ENCODE measurements around the gene LRRC15.
A peak's percentile ranks its signal among the peaks of the same experiment; 100 is the strongest.

The LRRC15 gene

GRCh38 chr3:194342861-194343560 is 26.5 kb downstream of the LRRC15 start:
- no peaks in the 10 kb centered on the region for H3K9me3 ChIP-seq (ENCODE audit: control insufficient read depth, low read length)
- H2BK5ac ChIP-seq (ENCODE audit: low read depth, low read length, poor library complexity, severe bottlenecking) = no peak overlapping the region
- peaks cover 6% of the 10 kb centered on the region for H3K4me1 ChIP-seq (ENCODE audit: control insufficient read depth, insufficient read depth, low read depth, low read length)
- no peak overlapping the region for H4K8ac ChIP-seq (ENCODE audit: low read length)
- no peak overlapping the region for H2BK12ac ChIP-seq (ENCODE audit: low read length in 2 of 2)
- peaks cover 38 to 53% of the 10 kb centered on the region in 2 experiments for H3K27me3 ChIP-seq (ENCODE audit: control insufficient read depth in 1 of 2, insufficient read depth in 1 of 2, low read length in 2 of 2)
- H3K79me1 ChIP-seq (replicated peaks; ENCODE audit: low read length, poor library complexity, severe bottlenecking) = no peaks in the 10 kb centered on the region
- H3K9ac ChIP-seq (ENCODE audit: low read length) = no peak overlapping the region
- no peak for DNase-seq
- no peak overlapping the region for H2AFZ ChIP-seq (ENCODE audit: low read depth, low read length)
- H3K14ac ChIP-seq (ENCODE audit: low read length in 2 of 2) = no peak overlapping the region
- no peak overlapping the region for H2AK5ac ChIP-seq (ENCODE audit: low read length, severe bottlenecking)
- no peak overlapping the region for H3K18ac ChIP-seq (ENCODE audit: low read depth in 1 of 2, low read length in 2 of 2)
- no peak overlapping the region for H4K91ac ChIP-seq (ENCODE audit: low read length)
- H2BK120ac ChIP-seq (ENCODE audit: low read depth, low read length) = no peak overlapping the region
- H3K23ac ChIP-seq (ENCODE audit: low read length in 2 of 2) = no peak overlapping the region
- H3K36me3 ChIP-seq (ENCODE audit: control insufficient read depth in 1 of 2, insufficient read depth in 2 of 2, low read depth in 1 of 2, low read length in 2 of 2) = no peaks in the 10 kb centered on the region
- no peak overlapping the region for H3K4ac ChIP-seq (ENCODE audit: low read depth in 1 of 2, low read length in 2 of 2)
- H2BK15ac ChIP-seq (ENCODE audit: low read depth, poor library complexity, severe bottlenecking) = no peak overlapping the region
- H3K4me2 ChIP-seq (ENCODE audit: low read length, poor library complexity, severe bottlenecking) = no peak overlapping the region
- H3K27ac ChIP-seq (ENCODE audit: low read length, poor library complexity, severe bottlenecking) = no peak overlapping the region
- H3K4me3 ChIP-seq (ENCODE audit: insufficient read depth in 1 of 2, low read depth in 1 of 2, low read length in 2 of 2) = no peak overlapping the region
- WGBS = 92% methylated on average over 5 of the region's 9 CpGs

GRCh38 chr3:194340757-194341400 is 28.7 kb downstream of the LRRC15 start:
- Histone ChIP-seq H3K14ac (ENCODE audit: low read length in 2 of 2) (peak overlapping the region in 1 of 2 experiments; percentile 2), H3K27me3 (ENCODE audit: control insufficient read depth in 1 of 2, insufficient read depth in 1 of 2, low read length in 2 of 2) (peaks cover 44 to 49% of the 10 kb centered on the region in 2 experiments), H4K91ac (ENCODE audit: low read length) (no peak overlapping the region), H3K9ac (ENCODE audit: low read length) (no peak overlapping the region), H3K36me3 (ENCODE audit: control insufficient read depth in 1 of 2, insufficient read depth in 2 of 2, low read depth in 1 of 2, low read length in 2 of 2) (no peaks in the 10 kb centered on the region), H2AK5ac (ENCODE audit: low read length, severe bottlenecking) (no peak overlapping the region), H3K23ac (ENCODE audit: low read length in 2 of 2) (no peak overlapping the region), H3K4me2 (ENCODE audit: low read length, poor library complexity, severe bottlenecking) (no peak overlapping the region), H3K9me3 (ENCODE audit: control insufficient read depth, low read length) (no peaks in the 10 kb centered on the region), H2AFZ (ENCODE audit: low read depth, low read length) (no peak overlapping the region), H2BK15ac (ENCODE audit: low read depth, poor library complexity, severe bottlenecking) (no peak overlapping the region), H2BK5ac (ENCODE audit: low read depth, low read length, poor library complexity, severe bottlenecking) (no peak overlapping the region), H3K18ac (ENCODE audit: low read depth in 1 of 2, low read length in 2 of 2) (no peak overlapping the region), H2BK12ac (ENCODE audit: low read length in 2 of 2) (no peak overlapping the region), H4K8ac (ENCODE audit: low read length) (no peak overlapping the region), H3K79me1 (replicated peaks; ENCODE audit: low read length, poor library complexity, severe bottlenecking) (no peaks in the 10 kb centered on the region), H2BK120ac (ENCODE audit: low read depth, low read length) (no peak overlapping the region), H3K4me1 (ENCODE audit: control insufficient read depth, insufficient read depth, low read depth, low read length) (peaks cover 2% of the 10 kb centered on the region), H3K27ac (ENCODE audit: low read length, poor library complexity, severe bottlenecking) (no peak overlapping the region), H3K4ac (ENCODE audit: low read depth in 1 of 2, low read length in 2 of 2) (no peak overlapping the region), H3K4me3 (ENCODE audit: insufficient read depth in 1 of 2, low read depth in 1 of 2, low read length in 2 of 2) (no peak overlapping the region)
- DNase-seq = no peak
- 82% methylated on average over 24 of the region's 24 CpGs for WGBS

DNA sequence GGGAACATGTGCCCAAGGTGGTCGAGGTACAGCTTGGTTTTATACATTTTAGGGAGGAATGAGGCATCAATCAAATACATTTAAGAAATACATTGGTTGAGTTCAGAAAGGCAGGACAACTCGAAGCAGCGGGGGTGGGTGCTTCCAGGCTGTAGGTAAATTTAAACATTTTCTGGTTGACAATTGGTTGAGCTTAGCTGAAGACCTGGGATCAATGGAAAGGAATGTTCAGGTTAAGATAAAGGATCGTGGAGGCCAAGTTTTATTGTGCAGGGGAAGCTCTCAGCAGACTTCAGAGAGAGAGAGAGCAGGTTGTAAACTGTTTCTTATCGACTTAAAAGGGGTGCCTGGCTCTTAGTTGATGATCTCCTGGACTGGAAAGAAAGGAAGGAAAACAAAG is 29.7 kb downstream of the LRRC15 start:
- H2AK5ac ChIP-seq (ENCODE audit: low read length, severe bottlenecking) = no peak overlapping the region
- H3K23ac ChIP-seq (ENCODE audit: low read length in 2 of 2) = no peak overlapping the region

GRCh38 chr3:194339356-194339755 is 30.2 kb downstream of the LRRC15 start:
- H3K79me1 ChIP-seq (replicated peaks; ENCODE audit: low read length, poor library complexity, severe bottlenecking) = no peaks in the 10 kb centered on the region
- no peak overlapping the region for H3K9ac ChIP-seq (ENCODE audit: low read length)
- DNase-seq = no peak
- peaks cover 36 to 38% of the 10 kb centered on the region in 2 experiments for H3K27me3 ChIP-seq (ENCODE audit: control insufficient read depth in 1 of 2, insufficient read depth in 1 of 2, low read length in 2 of 2)
- H3K36me3 ChIP-seq (ENCODE audit: control insufficient read depth in 1 of 2, insufficient read depth in 2 of 2, low read depth in 1 of 2, low read length in 2 of 2) = no peaks in the 10 kb centered on the region
- 62% methylated on average over 9 of the region's 9 CpGs for WGBS
- no peak overlapping the region for H2BK15ac ChIP-seq (ENCODE audit: low read depth, poor library complexity, severe bottlenecking)
- no peak overlapping the region for H3K18ac ChIP-seq (ENCODE audit: low read depth in 1 of 2, low read length in 2 of 2)
- H4K91ac ChIP-seq (ENCODE audit: low read length) = no peak overlapping the region
- H3K27ac ChIP-seq (ENCODE audit: low read length, poor library complexity, severe bottlenecking) = no peak overlapping the region
- no peak overlapping the region for H2BK12ac ChIP-seq (ENCODE audit: low read length in 2 of 2)
- H4K8ac ChIP-seq (ENCODE audit: low read length) = no peak overlapping the region
- no peak overlapping the region for H3K4ac ChIP-seq (ENCODE audit: low read depth in 1 of 2, low read length in 2 of 2)
- H3K4me2 ChIP-seq (ENCODE audit: low read length, poor library complexity, severe bottlenecking) = no peak overlapping the region
- no peak overlapping the region for H3K23ac ChIP-seq (ENCODE audit: low read length in 2 of 2)
- no peak overlapping the region for H3K4me3 ChIP-seq (ENCODE audit: insufficient read depth in 1 of 2, low read depth in 1 of 2, low read length in 2 of 2)
- H3K9me3 ChIP-seq (ENCODE audit: control insufficient read depth, low read length) = no peaks in the 10 kb centered on the region
- no peak overlapping the region for H2AK5ac ChIP-seq (ENCODE audit: low read length, severe bottlenecking)
- H2BK5ac ChIP-seq (ENCODE audit: low read depth, low read length, poor library complexity, severe bottlenecking) = no peak overlapping the region
- H3K14ac ChIP-seq (ENCODE audit: low read length in 2 of 2) = no peak overlapping the region
- no peak overlapping the region for H2AFZ ChIP-seq (ENCODE audit: low read depth, low read length)
- no peak overlapping the region for H2BK120ac ChIP-seq (ENCODE audit: low read depth, low read length)
- H3K4me1 ChIP-seq (ENCODE audit: control insufficient read depth, insufficient read depth, low read depth, low read length) = peaks cover 2% of the 10 kb centered on the region

More for the DNA sequence above, 29.7 kb downstream of the LRRC15 start:
- Histone ChIP-seq H3K14ac (ENCODE audit: low read length in 2 of 2) (no peak overlapping the region), H3K4me3 (ENCODE audit: insufficient read depth in 1 of 2, low read depth in 1 of 2, low read length in 2 of 2) (no peak overlapping the region), H2BK5ac (ENCODE audit: low read depth, low read length, poor library complexity, severe bottlenecking) (no peak overlapping the region), H3K27ac (ENCODE audit: low read length, poor library complexity, severe bottlenecking) (no peak overlapping the region), H2BK15ac (ENCODE audit: low read depth, poor library complexity, severe bottlenecking) (no peak overlapping the region), H2BK12ac (ENCODE audit: low read length in 2 of 2) (no peak overlapping the region), H3K36me3 (ENCODE audit: control insufficient read depth in 1 of 2, insufficient read depth in 2 of 2, low read depth in 1 of 2, low read length in 2 of 2) (no peaks in the 10 kb centered on the region), H3K4me2 (ENCODE audit: low read length, poor library complexity, severe bottlenecking) (no peak overlapping the region), H3K79me1 (replicated peaks; ENCODE audit: low read length, poor library complexity, severe bottlenecking) (no peaks in the 10 kb centered on the region), H3K9ac (ENCODE audit: low read length) (no peak overlapping the region), H4K91ac (ENCODE audit: low read length) (no peak overlapping the region), H3K4ac (ENCODE audit: low read depth in 1 of 2, low read length in 2 of 2) (no peak overlapping the region), H3K27me3 (ENCODE audit: control insufficient read depth in 1 of 2, insufficient read depth in 1 of 2, low read length in 2 of 2) (peaks cover 39 to 40% of the 10 kb centered on the region in 2 experiments), H2AFZ (ENCODE audit: low read depth, low read length) (no peak overlapping the region), H4K8ac (ENCODE audit: low read length) (no peak overlapping the region), H2BK120ac (ENCODE audit: low read depth, low read length) (no peak overlapping the region), H3K18ac (ENCODE audit: low read depth in 1 of 2, low read length in 2 of 2) (no peak overlapping the region), H3K9me3 (ENCODE audit: control insufficient read depth, low read length) (no peaks in the 10 kb centered on the region), H3K4me1 (ENCODE audit: control insufficient read depth, insufficient read depth, low read depth, low read length) (peaks cover 2% of the 10 kb centered on the region)
- no peak for DNase-seq
- 39% methylated on average over 5 of the region's 5 CpGs for WGBS

Measured in mesenchymal stem cell (in vitro differentiated cells and primary cell).